ENCODE results near the gene TFCP2L1.
A peak's percentile ranks its signal among the peaks of the same experiment; 100 is the strongest.
"Not testable (repeated sequence)": the region's sequence is repeated elsewhere in the genome, so short reads cannot be mapped to it uniquely, and the experiment has no call there.

TFCP2L1 gene

GRCh38 chr2:121284463-121285449 is at the start of gene TFCP2L1:
Gene TFCP2L1 (minus strand): TSS chr2:121285202. CDS start chr2:121285109, 93 bp downstream.
- TF ChIP-seq CTCF (IDR thresholded peaks at IDR 0.05; ENCODE audit: low read depth, low read length, missing control alignments) = no peak
- no peak for DNase-seq (ENCODE audit: low read depth)
- H3K4me3 ChIP-seq (ENCODE audit: low read depth, low read length) = peak within 1 kb of the TSS; percentile 45

- DNase-seq (ENCODE audit: low read depth) = no peak
- no peak for TF ChIP-seq CTCF (IDR thresholded peaks at IDR 0.05; ENCODE audit: low read depth, low read length, missing control alignments)
- no peak overlapping the region for H3K4me3 ChIP-seq (ENCODE audit: low read depth, low read length)
Observed at GRCh38 chr2:121333834-121334558, 49.0 kb upstream of the TFCP2L1 start.

- H3K4me3 ChIP-seq (ENCODE audit: low read depth, low read length) = no peak overlapping the region
- DNase-seq (ENCODE audit: low read depth) = no peak
- TF ChIP-seq CTCF (IDR thresholded peaks at IDR 0.05; ENCODE audit: low read depth, low read length, missing control alignments) = no peak
Observed at GRCh38 chr2:121333231-121333630, 48.2 kb upstream of the TFCP2L1 start.

- H3K4me3 ChIP-seq (ENCODE audit: low read depth, low read length) = not testable (repeated sequence)
Observed at GRCh38 chr2:121331324-121331723, 46.3 kb upstream of the TFCP2L1 start.

GRCh38 chr2:121330921-121331320 is 45.9 kb upstream of the TFCP2L1 start:
- H3K4me3 ChIP-seq (ENCODE audit: low read depth, low read length) = no peak overlapping the region
- TF ChIP-seq CTCF (IDR thresholded peaks at IDR 0.05; ENCODE audit: low read depth, low read length, missing control alignments) = no peak
- no peak for DNase-seq (ENCODE audit: low read depth)

More at GRCh38 chr2:121331324-121331723, 46.3 kb upstream of the TFCP2L1 start:
- not testable (repeated sequence) for DNase-seq (ENCODE audit: low read depth)

GRCh38 chr2:121329786-121330185 is 44.8 kb upstream of the TFCP2L1 start:
- H3K4me3 ChIP-seq (ENCODE audit: low read depth, low read length) = no peak overlapping the region
- no peak for TF ChIP-seq CTCF (IDR thresholded peaks at IDR 0.05; ENCODE audit: low read depth, low read length, missing control alignments)
- DNase-seq (ENCODE audit: low read depth) = no peak

GRCh38 chr2:121326628-121327027 is 41.6 kb upstream of the TFCP2L1 start:
- no peak for DNase-seq (ENCODE audit: low read depth)
- TF ChIP-seq CTCF (IDR thresholded peaks at IDR 0.05; ENCODE audit: low read depth, low read length, missing control alignments) = no peak
- H3K4me3 ChIP-seq (ENCODE audit: low read depth, low read length) = no peak overlapping the region
